ENCODE results near the gene SNPH. TPM values are rescaled to one million over a fixed set of nuclear protein-coding genes. Genes with fewer than 3 reads are reported as not detected.

SNPH gene
- total RNA-seq, 2 experiments from 2014 or later: 6.5 to 7.6 TPM

GRCh38 chr20:1293641-1294379 is 27.7 kb downstream of the SNPH start:
- Mint-ChIP-seq H3K4me3 (no peak overlapping the region), H3K4me1 (ENCODE audit: low read depth) (peaks cover 23% of the 10 kb centered on the region), H3K9me3 (ENCODE audit: insufficient read depth) (no peaks in the 10 kb centered on the region), H3K27ac (no peak overlapping the region), H3K27me3 (ENCODE audit: low read depth) (no peaks in the 10 kb centered on the region), H3K36me3 (ENCODE audit: low read depth) (peaks cover 11% of the 10 kb centered on the region)
- ChIA-PET CTCF (no interaction called here), POLR2A (no interaction called here)
- ATAC-seq (no peak), DNase-seq (no peak)

- peaks cover 17% of the 10 kb centered on the region for H3K36me3 Mint-ChIP-seq (ENCODE audit: low read depth)
- no peak overlapping the region for H3K4me3 Mint-ChIP-seq
- no peaks in the 10 kb centered on the region for H3K9me3 Mint-ChIP-seq (ENCODE audit: insufficient read depth)
- peaks cover 30% of the 10 kb centered on the region for H3K4me1 Mint-ChIP-seq (ENCODE audit: low read depth)
- no peaks in the 10 kb centered on the region for H3K27me3 Mint-ChIP-seq (ENCODE audit: low read depth)
- ChIA-PET CTCF (no interaction called here), POLR2A (no interaction called here)
- ATAC-seq (no peak), DNase-seq (no peak)
- no peak overlapping the region for H3K27ac Mint-ChIP-seq
Observed at GRCh38 chr20:1294497-1294896, 28.4 kb downstream of the SNPH start.

- CTCF ChIA-PET: no interaction called here
- Mint-ChIP-seq H3K27me3 (ENCODE audit: low read depth) (no peaks in the 10 kb centered on the region), H3K27ac (no peak overlapping the region), H3K4me1 (ENCODE audit: low read depth) (peaks cover 39% of the 10 kb centered on the region), H3K9me3 (ENCODE audit: insufficient read depth) (no peaks in the 10 kb centered on the region), H3K36me3 (ENCODE audit: low read depth) (peaks cover 22% of the 10 kb centered on the region), H3K4me3 (no peak overlapping the region)
- POLR2A ChIA-PET: no interaction called here
- ATAC-seq (no peak), DNase-seq (no peak)
Observed at GRCh38 chr20:1295276-1295930, 29.3 kb downstream of the SNPH start.

GRCh38 chr20:1296117-1296610 is 30.1 kb downstream of the SNPH start:
- ChIA-PET POLR2A (no interaction called here), CTCF (no interaction called here)
- Mint-ChIP-seq H3K4me1 (ENCODE audit: low read depth) (peaks cover 40% of the 10 kb centered on the region), H3K4me3 (no peak overlapping the region), H3K27me3 (ENCODE audit: low read depth) (no peaks in the 10 kb centered on the region), H3K36me3 (ENCODE audit: low read depth) (peaks cover 26% of the 10 kb centered on the region), H3K9me3 (ENCODE audit: insufficient read depth) (no peaks in the 10 kb centered on the region), H3K27ac (no peak overlapping the region)
- DNase-seq (no peak), ATAC-seq (no peak)

GRCh38 chr20:1296922-1297321 is 30.8 kb downstream of the SNPH start:
- Mint-ChIP-seq H3K4me1 (ENCODE audit: low read depth) (peaks cover 41% of the 10 kb centered on the region), H3K36me3 (ENCODE audit: low read depth) (peaks cover 26% of the 10 kb centered on the region), H3K27ac (no peak overlapping the region), H3K9me3 (ENCODE audit: insufficient read depth) (no peaks in the 10 kb centered on the region), H3K27me3 (ENCODE audit: low read depth) (no peaks in the 10 kb centered on the region), H3K4me3 (no peak overlapping the region)
- CTCF ChIA-PET: no interaction called here
- ATAC-seq (no peak), DNase-seq (no peak)
- POLR2A ChIA-PET: no interaction called here

GRCh38 chr20:1297486-1297885 is 31.4 kb downstream of the SNPH start:
- POLR2A ChIA-PET: no interaction called here
- H3K4me3 Mint-ChIP-seq: no peak overlapping the region
- CTCF ChIA-PET: interaction anchor here (1.3 to 1.4 kb wide), 2 partner anchors 15 to 60 kb away, joined by 3 to 4 read pairs; no protein-coding TSS in a partner anchor
- H3K9me3 Mint-ChIP-seq (ENCODE audit: insufficient read depth): no peaks in the 10 kb centered on the region
- no peak overlapping the region for H3K27ac Mint-ChIP-seq
- peaks cover 26% of the 10 kb centered on the region for H3K36me3 Mint-ChIP-seq (ENCODE audit: low read depth)
- DNase-seq (no peak), ATAC-seq (no peak)
- peaks cover 40% of the 10 kb centered on the region for H3K4me1 Mint-ChIP-seq (ENCODE audit: low read depth)
- H3K27me3 Mint-ChIP-seq (ENCODE audit: low read depth): no peaks in the 10 kb centered on the region

GRCh38 chr20:1298166-1298565 is 32.1 kb downstream of the SNPH start:
- no peak for ATAC-seq
- ChIA-PET POLR2A (no interaction called here), CTCF (interaction anchor here (1.3 to 1.5 kb wide), 4 partner anchors 15 to 478 kb away, joined by 3 to 4 read pairs (median 3); partner anchors contain the start of gene FAM110A)
- Mint-ChIP-seq H3K4me1 (ENCODE audit: low read depth) (peaks cover 38% of the 10 kb centered on the region), H3K27ac (no peak overlapping the region), H3K36me3 (ENCODE audit: low read depth) (peaks cover 26% of the 10 kb centered on the region), H3K27me3 (ENCODE audit: low read depth) (no peaks in the 10 kb centered on the region), H3K4me3 (no peak overlapping the region), H3K9me3 (ENCODE audit: insufficient read depth) (no peaks in the 10 kb centered on the region)
- no peak for DNase-seq

GRCh38 chr20:1298888-1299511 is 32.9 kb downstream of the SNPH start:
- Mint-ChIP-seq H3K27ac (peak overlapping the region; percentile 34), H3K9me3 (ENCODE audit: insufficient read depth) (no peaks in the 10 kb centered on the region), H3K4me3 (no peak overlapping the region), H3K4me1 (ENCODE audit: low read depth) (peaks cover 32% of the 10 kb centered on the region), H3K36me3 (ENCODE audit: low read depth) (peaks cover 26% of the 10 kb centered on the region), H3K27me3 (ENCODE audit: low read depth) (no peaks in the 10 kb centered on the region)
- POLR2A ChIA-PET: interaction anchor here (0.9 kb wide), 1 partner anchor 27 kb away, joined by 6 read pairs; no protein-coding TSS in a partner anchor
- DNase-seq (no peak), ATAC-seq (no peak)
- CTCF ChIA-PET: interaction anchor here (0.7 to 2.7 kb wide), 8 partner anchors 13 to 477 kb away, joined by 3 to 16 read pairs (median 3); partner anchors contain the start of gene FAM110A

GRCh38 chr20:1299522-1299921 is 33.4 kb downstream of the SNPH start:
- CTCF ChIA-PET: interaction anchor here (0.9 to 2.7 kb wide), 4 partner anchors 13 to 477 kb away, joined by 3 to 16 read pairs (median 4); no protein-coding TSS in a partner anchor
- Mint-ChIP-seq H3K4me1 (ENCODE audit: low read depth) (peaks cover 32% of the 10 kb centered on the region), H3K4me3 (peak overlapping the region; percentile 43), H3K9me3 (ENCODE audit: insufficient read depth) (no peaks in the 10 kb centered on the region), H3K27me3 (ENCODE audit: low read depth) (no peaks in the 10 kb centered on the region), H3K27ac (peak overlapping the region; percentile 92), H3K36me3 (ENCODE audit: low read depth) (peaks cover 26% of the 10 kb centered on the region)
- peak; percentile 26 for ATAC-seq
- peak; percentile 49 for DNase-seq
- POLR2A ChIA-PET: interaction anchor here (0.9 kb wide), 1 partner anchor 26 kb away, joined by 6 read pairs; no protein-coding TSS in a partner anchor

GRCh38 chr20:1300083-1300840 is 34.2 kb downstream of the SNPH start:
- POLR2A ChIA-PET: interaction anchor here (0.7 to 1.5 kb wide), 5 partner anchors 8 to 637 kb away, joined by 3 to 5 read pairs (median 4); partner anchors contain the start of genes RAD21L1 and SNPH
- peak overlapping the region; percentile 78 for H3K4me3 Mint-ChIP-seq

GRCh38 chr20:1301031-1301529 is 35.0 kb downstream of the SNPH start:
- ChIA-PET CTCF (interaction anchor here (0.6 to 2.7 kb wide), 22 partner anchors 9 to 476 kb away, joined by 3 to 16 read pairs (median 4); partner anchors contain the start of genes FKBP1A, NSFL1C and SNPH), POLR2A (interaction anchor here (0.7 to 1.5 kb wide), 5 partner anchors 9 to 638 kb away, joined by 3 to 5 read pairs (median 4); partner anchors contain the start of genes RAD21L1 and SNPH)

More at GRCh38 chr20:1300083-1300840, 34.2 kb downstream of the SNPH start:
- Mint-ChIP-seq H3K36me3 (ENCODE audit: low read depth) (peaks cover 26% of the 10 kb centered on the region), H3K27me3 (ENCODE audit: low read depth) (no peaks in the 10 kb centered on the region), H3K9me3 (ENCODE audit: insufficient read depth) (no peaks in the 10 kb centered on the region), H3K27ac (peak overlapping the region; percentile 92), H3K4me1 (ENCODE audit: low read depth) (peaks cover 32% of the 10 kb centered on the region)
- DNase-seq (no peak), ATAC-seq (no peak)
- CTCF ChIA-PET: interaction anchor here (1.0 to 2.7 kb wide), 18 partner anchors 9 to 477 kb away, joined by 3 to 16 read pairs (median 6); partner anchors contain the start of genes FKBP1A, NSFL1C and SNPH

More at GRCh38 chr20:1301031-1301529, 35.0 kb downstream of the SNPH start:
- peak; percentile 89 for DNase-seq
- H3K4me3 Mint-ChIP-seq: peak overlapping the region; percentile 78
- H3K27ac Mint-ChIP-seq: peak overlapping the region; percentile 92
- ATAC-seq: peak; percentile 88
- no peaks in the 10 kb centered on the region for H3K9me3 Mint-ChIP-seq (ENCODE audit: insufficient read depth)
- peaks cover 34% of the 10 kb centered on the region for H3K4me1 Mint-ChIP-seq (ENCODE audit: low read depth)
- no peaks in the 10 kb centered on the region for H3K27me3 Mint-ChIP-seq (ENCODE audit: low read depth)
- H3K36me3 Mint-ChIP-seq (ENCODE audit: low read depth): peaks cover 28% of the 10 kb centered on the region
